Epithelial cell of esophagus (primary cell): Measurements from ENCODE around the gene UFL1.
"Not testable (repeated sequence)": the region's sequence is repeated elsewhere in the genome, so short reads cannot be mapped to it uniquely, and the experiment has no call there.

Experiments
- DNase-seq: peaks from one replicate; pipeline ENCODE4 v3.0.0; 2010; ENCODE audit warnings: low read depth
- H3K4me3 ChIP-seq: 2 replicates; pipeline ENCODE4 v1.5.1; 2011; ENCODE audit warnings: mild to moderate bottlenecking, low read length, control low read depth
- TF ChIP-seq, protein P1 (sequence below): IDR thresholded peaks from 2 replicates; pipeline ENCODE4 v1.5.1; 2011; ENCODE audit warnings: low read depth, mild to moderate bottlenecking, low read length, control low read depth, inconsistent platforms; ENCODE audit not compliant: insufficient read depth; ENCODE audit errors: missing control alignments

Gene UFL1

DNA sequence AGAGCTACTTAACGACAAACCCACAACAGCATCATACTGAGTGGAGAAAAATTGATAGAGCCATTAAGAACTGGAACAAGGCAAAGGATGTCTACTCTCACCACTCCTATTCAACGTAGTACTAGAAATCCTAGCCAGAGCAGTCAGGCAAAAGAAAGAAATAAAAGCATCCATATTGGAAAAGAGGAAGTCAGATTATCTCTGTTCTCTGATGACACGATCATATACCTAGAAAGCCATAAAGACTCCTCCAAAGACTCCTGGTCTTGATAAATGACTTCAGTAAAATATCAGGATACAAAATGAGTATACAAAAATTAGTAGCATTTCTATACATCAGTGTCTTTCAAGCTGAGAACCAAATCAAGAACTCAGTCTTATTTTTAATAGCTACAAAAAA is 24.3 kb downstream of the UFL1 start:
- no peak overlapping the region for H3K4me3 ChIP-seq
- DNase-seq: no peak
- TF ChIP-seq, protein P1, sequence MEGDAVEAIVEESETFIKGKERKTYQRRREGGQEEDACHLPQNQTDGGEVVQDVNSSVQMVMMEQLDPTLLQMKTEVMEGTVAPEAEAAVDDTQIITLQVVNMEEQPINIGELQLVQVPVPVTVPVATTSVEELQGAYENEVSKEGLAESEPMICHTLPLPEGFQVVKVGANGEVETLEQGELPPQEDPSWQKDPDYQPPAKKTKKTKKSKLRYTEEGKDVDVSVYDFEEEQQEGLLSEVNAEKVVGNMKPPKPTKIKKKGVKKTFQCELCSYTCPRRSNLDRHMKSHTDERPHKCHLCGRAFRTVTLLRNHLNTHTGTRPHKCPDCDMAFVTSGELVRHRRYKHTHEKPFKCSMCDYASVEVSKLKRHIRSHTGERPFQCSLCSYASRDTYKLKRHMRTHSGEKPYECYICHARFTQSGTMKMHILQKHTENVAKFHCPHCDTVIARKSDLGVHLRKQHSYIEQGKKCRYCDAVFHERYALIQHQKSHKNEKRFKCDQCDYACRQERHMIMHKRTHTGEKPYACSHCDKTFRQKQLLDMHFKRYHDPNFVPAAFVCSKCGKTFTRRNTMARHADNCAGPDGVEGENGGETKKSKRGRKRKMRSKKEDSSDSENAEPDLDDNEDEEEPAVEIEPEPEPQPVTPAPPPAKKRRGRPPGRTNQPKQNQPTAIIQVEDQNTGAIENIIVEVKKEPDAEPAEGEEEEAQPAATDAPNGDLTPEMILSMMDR: no peak

DNA sequence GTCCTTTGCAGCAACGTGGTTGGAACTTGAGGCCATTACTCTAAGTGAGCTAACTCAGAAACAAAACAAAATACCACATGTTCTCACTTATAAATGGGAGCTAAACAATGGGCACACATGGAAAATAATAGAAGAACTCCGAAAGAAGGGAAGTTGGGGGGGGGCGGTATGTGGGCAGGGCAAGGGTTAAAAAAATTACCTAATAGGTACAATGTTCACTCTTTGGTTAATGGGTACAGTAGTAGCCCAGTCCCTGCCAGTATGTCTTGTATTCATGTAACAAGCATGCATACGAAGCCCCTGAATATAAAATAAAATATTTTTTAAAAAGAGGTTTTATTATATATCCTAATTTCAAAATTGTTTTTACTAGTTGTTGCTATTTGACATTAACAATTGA is 26.0 kb downstream of the UFL1 start:
- no peak for DNase-seq
- TF ChIP-seq, protein P1: no peak
- no peak overlapping the region for H3K4me3 ChIP-seq

DNA sequence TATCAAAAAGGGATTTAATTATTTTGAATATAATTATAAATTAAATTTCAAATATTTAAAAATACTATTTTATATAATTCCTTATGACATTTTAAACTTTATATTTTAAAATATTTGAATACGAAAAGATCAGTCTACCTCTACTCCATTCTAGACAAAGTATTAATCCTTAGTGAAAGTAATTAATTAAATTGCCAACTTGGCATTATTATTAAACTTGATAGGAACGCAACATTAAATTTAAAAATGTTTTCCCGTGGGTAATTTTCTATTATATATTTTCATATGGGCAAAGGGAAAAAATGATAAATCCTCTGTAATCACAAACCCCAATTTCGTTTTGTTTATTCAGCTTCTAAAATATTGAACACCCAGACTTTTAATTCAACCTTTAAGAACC is 33.0 kb downstream of the UFL1 start:
- TF ChIP-seq, protein P1: no peak
- no peak for DNase-seq
- H3K4me3 ChIP-seq: no peak overlapping the region

DNA sequence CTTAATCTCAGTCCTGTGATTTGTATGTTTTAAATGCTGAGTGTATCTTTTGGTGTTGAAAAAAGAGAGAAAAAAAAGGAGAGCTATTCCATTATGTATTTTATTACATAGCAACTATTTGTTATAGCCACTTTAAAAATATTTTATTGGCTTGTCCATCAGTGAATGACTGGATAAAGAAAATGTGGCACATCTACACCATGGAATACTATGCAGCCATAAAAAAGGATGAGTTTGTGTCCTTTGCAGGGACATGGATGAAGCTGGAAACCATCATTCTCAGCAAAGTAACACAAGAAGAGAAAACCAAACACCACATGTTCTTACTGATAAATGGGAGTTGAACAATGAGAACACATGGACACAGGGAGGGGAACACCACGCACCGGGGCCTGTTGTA is 38.1 kb downstream of the UFL1 start:
- H3K4me3 ChIP-seq, DNase-seq: not testable (repeated sequence)

DNA sequence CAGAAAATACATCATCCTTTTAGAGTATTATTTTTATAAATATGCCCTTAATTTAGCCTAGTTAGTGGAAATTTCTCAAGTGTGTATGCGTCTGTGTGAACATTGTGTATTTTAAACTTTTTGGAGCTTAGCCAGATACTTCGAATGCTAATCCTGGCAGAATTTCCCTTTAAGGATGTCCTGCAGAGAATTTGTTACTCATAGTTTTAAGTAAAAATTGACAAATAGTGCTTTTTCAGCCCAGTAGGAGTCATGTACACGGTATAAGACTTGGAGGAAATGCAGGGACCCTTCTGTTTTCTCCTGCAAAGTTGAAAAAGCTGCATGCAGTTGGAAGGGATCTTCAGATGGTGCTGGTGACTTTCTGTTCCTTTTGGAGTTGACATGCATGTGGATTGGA is 41.3 kb downstream of the UFL1 start, which contains the start of gene FHL5:
FHL5 (plus strand) TSS at position 243 of the 400 bp plus-strand sequence. CDS start 40,486 bp downstream, outside the sequence.
- DNase-seq: no peak
- TF ChIP-seq, protein P1: no peak
- H3K4me3 ChIP-seq: no peak within 1 kb of the TSS

DNA sequence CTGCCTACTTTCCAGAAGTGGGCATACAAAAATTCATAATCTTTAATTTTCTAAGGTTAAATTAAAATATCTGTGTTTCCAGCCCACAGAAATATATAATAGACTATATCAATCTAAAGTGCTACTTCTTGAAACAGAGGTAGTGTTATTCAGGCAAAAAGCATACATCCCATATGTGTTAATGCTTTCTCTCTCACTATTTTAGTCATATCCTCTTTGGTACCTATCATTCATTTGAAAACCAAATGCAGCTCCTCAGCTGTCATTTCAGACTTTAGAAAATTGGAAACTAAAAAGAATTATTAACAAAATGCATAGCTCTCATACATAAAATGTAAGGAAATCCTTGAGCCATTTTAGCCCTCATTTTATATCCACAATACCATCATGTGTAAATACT is 42.2 kb downstream of the UFL1 start:
- DNase-seq: no peak
- TF ChIP-seq, protein P1: no peak
- no peak overlapping the region for H3K4me3 ChIP-seq

DNA sequence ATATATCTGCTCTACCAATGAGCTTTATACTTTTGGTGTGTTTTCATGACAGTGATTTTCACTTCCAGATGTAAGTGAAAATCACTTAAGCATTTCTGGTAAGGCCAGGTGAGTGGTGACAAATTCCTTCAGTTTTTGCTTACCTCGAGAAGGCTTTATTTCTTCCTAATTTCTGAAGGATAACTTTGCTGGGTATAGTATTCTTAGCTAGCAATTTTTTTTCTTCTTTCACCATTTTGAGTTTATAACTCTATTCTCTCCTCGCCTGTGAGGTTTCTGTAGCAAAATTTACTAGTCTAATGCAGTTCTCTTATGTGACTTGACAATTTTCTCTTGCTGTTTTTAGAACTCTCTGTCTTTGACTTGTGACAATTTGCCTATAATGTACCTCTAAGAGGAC is 48.4 kb downstream of the UFL1 start:
- TF ChIP-seq, protein P1: no peak
- DNase-seq: no peak
- H3K4me3 ChIP-seq: no peak overlapping the region

DNA sequence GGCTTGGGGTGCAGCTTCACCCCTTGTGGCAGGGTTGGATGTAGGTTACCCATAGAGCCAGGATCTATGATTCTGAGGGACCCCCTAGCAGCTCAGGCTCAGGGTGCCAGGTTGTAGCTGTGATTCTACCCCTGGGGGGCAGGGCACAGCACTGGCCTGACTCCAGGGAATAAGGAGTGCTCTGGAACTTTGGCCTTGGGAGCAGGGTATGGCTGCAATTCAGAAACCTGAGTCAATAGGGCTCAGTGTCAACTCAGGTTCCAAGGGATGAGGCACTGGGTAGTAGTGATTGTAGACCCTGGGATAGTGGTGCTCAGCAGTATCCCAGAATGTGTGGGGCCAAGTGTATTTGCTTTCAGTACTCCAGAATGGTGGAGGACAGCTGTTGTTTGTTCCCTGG is 49.9 kb downstream of the UFL1 start:
- H3K4me3 ChIP-seq: no peak overlapping the region
- DNase-seq: no peak
- TF ChIP-seq, protein P1: no peak
